Skin epidermis (tissue), 12 donors: Measurements from ENCODE around the gene CAV3.
"Not testable (repeated sequence)": the region's sequence is repeated elsewhere in the genome, so short reads cannot be mapped to it uniquely, and the experiment has no call there.

Experiments used
- H3K27ac ChIP-seq, 21 experiments: fragments of 200-600 bp; sonication (generic) in 11 of 21; one replicate each; pipeline ENCODE4 v1.5.0; 2020; ENCODE audit warnings: mild to moderate bottlenecking in 3 of 21, inconsistent platforms in 2 of 21, moderate library complexity in 2 of 21
- H3K4me3 ChIP-seq, 7 experiments: fragments of 200-600 bp; sonication (generic) in 2 of 7; one replicate each; pipeline ENCODE4 v1.5.0; 2020; ENCODE audit warnings: inconsistent platforms in 2 of 7, mild to moderate bottlenecking in 2 of 7, moderate library complexity in 1 of 7

CAV3 gene

GRCh38 chr3:8733332-8734094 lies at the start of gene CAV3:
TSS of gene CAV3 (plus strand) at chr3:8733802. CDS start at chr3:8733877, 75 bp downstream.
- Histone ChIP-seq H3K27ac (no peak within 1 kb of the TSS), H3K4me3 (no peak within 1 kb of the TSS)

- not testable (repeated sequence) for H3K27ac ChIP-seq, H3K4me3 ChIP-seq
Measured at GRCh38 chr3:8684992-8685391, 48.6 kb upstream of the CAV3 start.

GRCh38 chr3:8691295-8691694 lies 42.3 kb upstream of the CAV3 start:
- H3K4me3 ChIP-seq, H3K27ac ChIP-seq: not testable (repeated sequence)

GRCh38 chr3:8702560-8702959 lies 31.0 kb upstream of the CAV3 start:
- H3K27ac ChIP-seq, result no peak overlapping the region

GRCh38 chr3:8705575-8705974 lies 28.0 kb upstream of the CAV3 start:
- no peak overlapping the region for H3K27ac ChIP-seq
- no peak overlapping the region for H3K4me3 ChIP-seq

More at GRCh38 chr3:8702560-8702959, 31.0 kb upstream of the CAV3 start:
- H3K4me3 ChIP-seq, result no peak overlapping the region

- H3K4me3 ChIP-seq, result no peak overlapping the region
- H3K27ac ChIP-seq, result no peak overlapping the region
Measured at GRCh38 chr3:8709287-8709686, 24.3 kb upstream of the CAV3 start.

GRCh38 chr3:8709801-8710507 lies 23.6 kb upstream of the CAV3 start:
- no peak overlapping the region for H3K27ac ChIP-seq
- no peak overlapping the region for H3K4me3 ChIP-seq

GRCh38 chr3:8712045-8712907 lies 21.3 kb upstream of the CAV3 start:
- H3K4me3 ChIP-seq, result no peak overlapping the region
- peak overlapping the region in 2 of 21 experiments; percentile 6 to 29 for H3K27ac ChIP-seq

- Histone ChIP-seq H3K27ac (peak overlapping the region in 2 of 21 experiments; percentile 6 to 29), H3K4me3 (no peak overlapping the region)
Measured at GRCh38 chr3:8712908-8713255, 20.7 kb upstream of the CAV3 start.

GRCh38 chr3:8713901-8714759 lies 19.5 kb upstream of the CAV3 start:
- H3K4me3 ChIP-seq, result no peak overlapping the region
- H3K27ac ChIP-seq, result no peak overlapping the region

GRCh38 chr3:8715757-8716156 lies 17.8 kb upstream of the CAV3 start:
- not testable (repeated sequence) for H3K4me3 ChIP-seq, H3K27ac ChIP-seq

GRCh38 chr3:8722808-8723207 lies 10.8 kb upstream of the CAV3 start:
- Histone ChIP-seq H3K27ac (no peak overlapping the region), H3K4me3 (no peak overlapping the region)

GRCh38 chr3:8723612-8724011 lies 10.0 kb upstream of the CAV3 start:
- H3K27ac ChIP-seq, result no peak overlapping the region
- H3K4me3 ChIP-seq, result no peak overlapping the region

- Histone ChIP-seq H3K4me3 (no peak overlapping the region), H3K27ac (no peak overlapping the region)
Measured at GRCh38 chr3:8724108-8724752, 9.4 kb upstream of the CAV3 start.

GRCh38 chr3:8727605-8728512 lies 5.7 kb upstream of the CAV3 start:
- H3K4me3 ChIP-seq, result no peak overlapping the region
- peak overlapping the region in 1 of 21 experiments; percentile 37 for H3K27ac ChIP-seq

- no peak overlapping the region for H3K27ac ChIP-seq
- no peak overlapping the region for H3K4me3 ChIP-seq
Measured at GRCh38 chr3:8729479-8729878, 4.1 kb upstream of the CAV3 start.

- Histone ChIP-seq H3K27ac (no peak overlapping the region), H3K4me3 (no peak overlapping the region)
Measured at GRCh38 chr3:8730656-8731055, 2.9 kb upstream of the CAV3 start.

GRCh38 chr3:8732413-8732812 lies 1.2 kb upstream of the CAV3 start:
- no peak overlapping the region for H3K4me3 ChIP-seq
- no peak overlapping the region for H3K27ac ChIP-seq
